Measurements from ENCODE around the gene TMC8. TPM values are rescaled to one million over a fixed set of nuclear protein-coding genes. Genes with fewer than 3 reads are reported as not detected.

Gene TMC8
- polyA plus RNA-seq, 1 of the 3 experiments (the other 2 are of a cell fraction): 0.18 TPM

DNA sequence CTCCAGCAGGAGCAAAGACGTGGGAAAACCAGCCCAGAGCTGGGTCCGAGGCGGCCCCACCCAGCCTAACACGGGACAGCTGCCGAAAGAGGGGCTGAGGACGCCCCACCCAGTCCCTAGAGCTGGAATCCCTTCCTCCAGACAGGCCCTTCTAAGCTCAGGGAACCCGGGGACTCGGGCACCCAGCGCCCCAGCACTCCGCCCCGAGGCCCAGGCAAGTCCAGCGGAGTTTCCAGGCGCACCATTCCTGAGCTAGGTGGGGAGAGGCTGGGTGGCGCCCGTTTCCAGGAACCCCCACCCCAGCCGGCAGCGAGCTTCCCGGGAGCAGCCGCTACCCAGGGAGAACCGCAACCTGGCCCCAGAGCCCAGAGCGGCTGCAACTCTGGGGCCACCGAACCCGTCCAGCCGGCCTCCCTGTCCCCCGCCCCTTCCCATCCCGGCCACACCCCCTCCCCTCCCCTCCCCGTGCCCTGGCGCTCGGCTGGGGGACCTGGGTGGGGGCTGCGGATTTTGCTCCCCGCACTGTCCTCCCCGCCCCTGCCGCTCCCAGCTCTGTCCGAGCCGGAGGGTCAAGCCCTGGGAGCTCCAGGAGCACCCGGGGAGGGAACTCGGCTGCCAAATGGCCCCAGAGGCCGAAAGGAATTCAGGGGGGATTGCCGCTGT lies 2.6 kb upstream of the TMC8 start:
- TF ChIP-seq TAF1 (IDR thresholded peaks at IDR 0.05; ENCODE audit: borderline replicate concordance, low read depth, low read length) (no peak), RFX5 (IDR thresholded peaks at IDR 0.05; ENCODE audit: low read length) (no peak), JUND (IDR thresholded peaks at IDR 0.05) (no peak), SIN3A (IDR thresholded peaks at IDR 0.05; ENCODE audit: borderline replicate concordance, low read depth, low read length) (no peak), NFIC (IDR thresholded peaks at IDR 0.05; ENCODE audit: borderline replicate concordance) (no peak), POLR2AphosphoS5 (IDR thresholded peaks at IDR 0.05; ENCODE audit: low read depth, low read length) (no peak)
- TF ChIP-seq, protein P1, sequence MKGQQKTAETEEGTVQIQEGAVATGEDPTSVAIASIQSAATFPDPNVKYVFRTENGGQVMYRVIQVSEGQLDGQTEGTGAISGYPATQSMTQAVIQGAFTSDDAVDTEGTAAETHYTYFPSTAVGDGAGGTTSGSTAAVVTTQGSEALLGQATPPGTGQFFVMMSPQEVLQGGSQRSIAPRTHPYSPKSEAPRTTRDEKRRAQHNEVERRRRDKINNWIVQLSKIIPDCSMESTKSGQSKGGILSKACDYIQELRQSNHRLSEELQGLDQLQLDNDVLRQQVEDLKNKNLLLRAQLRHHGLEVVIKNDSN (IDR thresholded peaks at IDR 0.05; ENCODE audit: borderline replicate concordance, low read depth): no peak
- TF ChIP-seq, protein P2, sequence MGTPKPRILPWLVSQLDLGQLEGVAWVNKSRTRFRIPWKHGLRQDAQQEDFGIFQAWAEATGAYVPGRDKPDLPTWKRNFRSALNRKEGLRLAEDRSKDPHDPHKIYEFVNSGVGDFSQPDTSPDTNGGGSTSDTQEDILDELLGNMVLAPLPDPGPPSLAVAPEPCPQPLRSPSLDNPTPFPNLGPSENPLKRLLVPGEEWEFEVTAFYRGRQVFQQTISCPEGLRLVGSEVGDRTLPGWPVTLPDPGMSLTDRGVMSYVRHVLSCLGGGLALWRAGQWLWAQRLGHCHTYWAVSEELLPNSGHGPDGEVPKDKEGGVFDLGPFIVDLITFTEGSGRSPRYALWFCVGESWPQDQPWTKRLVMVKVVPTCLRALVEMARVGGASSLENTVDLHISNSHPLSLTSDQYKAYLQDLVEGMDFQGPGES (IDR thresholded peaks at IDR 0.05; ENCODE audit: low read depth, low read length): no peak
- TF ChIP-seq, protein P3, sequence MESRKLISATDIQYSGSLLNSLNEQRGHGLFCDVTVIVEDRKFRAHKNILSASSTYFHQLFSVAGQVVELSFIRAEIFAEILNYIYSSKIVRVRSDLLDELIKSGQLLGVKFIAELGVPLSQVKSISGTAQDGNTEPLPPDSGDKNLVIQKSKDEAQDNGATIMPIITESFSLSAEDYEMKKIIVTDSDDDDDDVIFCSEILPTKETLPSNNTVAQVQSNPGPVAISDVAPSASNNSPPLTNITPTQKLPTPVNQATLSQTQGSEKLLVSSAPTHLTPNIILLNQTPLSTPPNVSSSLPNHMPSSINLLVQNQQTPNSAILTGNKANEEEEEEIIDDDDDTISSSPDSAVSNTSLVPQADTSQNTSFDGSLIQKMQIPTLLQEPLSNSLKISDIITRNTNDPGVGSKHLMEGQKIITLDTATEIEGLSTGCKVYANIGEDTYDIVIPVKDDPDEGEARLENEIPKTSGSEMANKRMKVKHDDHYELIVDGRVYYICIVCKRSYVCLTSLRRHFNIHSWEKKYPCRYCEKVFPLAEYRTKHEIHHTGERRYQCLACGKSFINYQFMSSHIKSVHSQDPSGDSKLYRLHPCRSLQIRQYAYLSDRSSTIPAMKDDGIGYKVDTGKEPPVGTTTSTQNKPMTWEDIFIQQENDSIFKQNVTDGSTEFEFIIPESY (IDR thresholded peaks at IDR 0.05; ENCODE audit: borderline replicate concordance, low read depth): no peak
- CTCF ChIA-PET: interaction anchor here (0.5 to 8.0 kb wide), 14 partner anchors 9 to 297 kb away, joined by 3 to 100 read pairs (median 5); partner anchors contain the start of gene TK1
- H3K27ac ChIP-seq (ENCODE audit: low read depth in 2 of 2, low read length in 1 of 2): no peak overlapping the region; a peak in 1 of 4 replicates
- no peaks in the 10 kb centered on the region for H3K36me3 ChIP-seq (replicated peaks in 1 of 2; ENCODE audit: control insufficient read depth in 1 of 2, insufficient read depth in 2 of 2, low read length in 1 of 2)
- peak overlapping the region; percentile 74 to 75 for H3K4me3 ChIP-seq (ENCODE audit: low read depth in 2 of 2, low read length in 1 of 2)
- H3K27me3 ChIP-seq (ENCODE audit: insufficient read depth): peaks cover 3% of the 10 kb centered on the region
- H3K4me2 ChIP-seq: peak overlapping the region; percentile 100
- H3K9me3 ChIP-seq: no peaks in the 10 kb centered on the region
- DNase-seq: peak; percentile 84
- 54% methylated on average over 10 of the region's 39 CpGs for WGBS (ENCODE audit: low lambda C conversion rate)
- peak overlapping the region; percentile 99 for H2AFZ ChIP-seq (ENCODE audit: low read depth)
- no peaks in the 10 kb centered on the region for H4K20me1 ChIP-seq (ENCODE audit: insufficient read depth)
- no peaks in the 10 kb centered on the region for H3F3A ChIP-seq (replicated peaks; ENCODE audit: insufficient read depth)
- H3K9ac ChIP-seq: peak overlapping the region; percentile 59; the same call in 1 of the 2 replicates
- POLR2A ChIA-PET: interaction anchor here (0.5 kb wide), 1 partner anchor 71 kb away, joined by 5 read pairs; no protein-coding TSS in a partner anchor
- peaks cover 4 to 39% of the 10 kb centered on the region in 2 experiments; a peak in 1 of 4 replicates for H3K4me1 ChIP-seq (ENCODE audit: control insufficient read depth in 1 of 2, insufficient read depth in 2 of 2, low read depth in 1 of 2, low read length in 1 of 2)
- H3K9me2 ChIP-seq: no peaks in the 10 kb centered on the region
- no peaks in the 10 kb centered on the region for H3K79me2 ChIP-seq (ENCODE audit: insufficient read depth)

DNA sequence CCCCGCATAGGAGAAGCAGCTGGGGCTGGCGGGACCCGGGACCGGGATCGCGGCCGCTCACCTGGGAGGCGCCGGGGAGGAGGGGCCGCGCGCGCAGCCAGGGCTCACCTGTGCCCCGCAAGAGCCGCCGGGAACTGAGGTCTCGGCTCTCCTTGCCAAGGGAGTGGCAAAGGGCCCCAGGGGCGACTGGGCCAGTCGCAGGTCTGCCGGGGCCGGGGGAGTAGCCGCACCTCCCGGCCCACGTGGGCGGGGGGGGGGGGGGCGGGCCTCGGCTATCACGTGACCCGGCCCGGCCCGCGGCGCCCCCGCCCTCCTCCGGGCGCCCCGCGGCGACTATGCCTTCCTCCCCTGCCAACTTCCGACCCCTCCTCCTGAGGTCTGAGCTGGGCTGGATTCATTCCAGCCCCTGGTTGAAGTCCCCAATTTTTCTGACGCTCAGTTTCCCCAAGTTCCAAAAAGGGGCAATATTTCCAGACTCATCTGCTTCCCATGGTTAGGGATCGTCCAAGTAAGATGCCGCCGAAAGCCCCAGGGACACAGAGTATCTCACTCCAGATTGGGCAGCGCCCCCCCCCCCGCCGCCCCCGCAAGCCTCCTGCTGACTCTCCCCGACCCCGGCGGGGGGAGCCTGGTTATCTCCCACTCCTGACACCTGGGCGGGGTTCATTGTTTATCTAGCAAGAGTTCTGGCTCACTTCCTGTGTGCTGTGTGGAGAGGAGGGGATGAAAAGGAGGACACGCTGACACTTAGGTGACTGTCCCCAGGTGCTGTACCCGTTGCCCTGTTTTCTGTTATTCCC lies 1.8 kb upstream of the TMC8 start, which contains the start of gene TMC6:
TMC6 (minus strand) TSS at position 205 of the 800 bp plus-strand sequence. CDS start 1,923 bp downstream, outside the sequence.
- H3K27me3 ChIP-seq (ENCODE audit: insufficient read depth): peaks cover 3% of the 10 kb centered on the region
- H2AFZ ChIP-seq (ENCODE audit: low read depth): peak within 1 kb of the TSS; percentile 99
- H3K79me2 ChIP-seq (ENCODE audit: insufficient read depth): no peaks in the 10 kb centered on the region
- DNase-seq: peak; percentile 93
- ChIA-PET POLR2A (no interaction called here), CTCF (interaction anchor here (0.5 to 8.0 kb wide), 10 partner anchors 8 to 297 kb away, joined by 3 to 100 read pairs (median 4); partner anchors contain the start of gene TK1)
- H3K27ac ChIP-seq (ENCODE audit: low read depth in 2 of 2, low read length in 1 of 2): no peak within 1 kb of the TSS; a peak in 1 of 4 replicates
- no peaks in the 10 kb centered on the region for H3K36me3 ChIP-seq (replicated peaks in 1 of 2; ENCODE audit: control insufficient read depth in 1 of 2, insufficient read depth in 2 of 2, low read length in 1 of 2)
- peak within 1 kb of the TSS; percentile 100 for H3K4me2 ChIP-seq
- peaks cover 4 to 39% of the 10 kb centered on the region in 2 experiments; a peak in 1 of 4 replicates for H3K4me1 ChIP-seq (ENCODE audit: control insufficient read depth in 1 of 2, insufficient read depth in 2 of 2, low read depth in 1 of 2, low read length in 1 of 2)
- H4K20me1 ChIP-seq (ENCODE audit: insufficient read depth): no peaks in the 10 kb centered on the region
- H3K9ac ChIP-seq: peak within 1 kb of the TSS; percentile 59; the same call in 1 of the 2 replicates
- no peaks in the 10 kb centered on the region for H3K9me3 ChIP-seq
- H3K4me3 ChIP-seq (ENCODE audit: low read depth in 2 of 2, low read length in 1 of 2): peak within 1 kb of the TSS; percentile 74 to 75
- no peaks in the 10 kb centered on the region for H3K9me2 ChIP-seq
- 27% methylated on average over 12 of the region's 54 CpGs for WGBS (ENCODE audit: low lambda C conversion rate)
- no peaks in the 10 kb centered on the region for H3F3A ChIP-seq (replicated peaks; ENCODE audit: insufficient read depth)
- TF ChIP-seq YY1 (IDR thresholded peaks at IDR 0.05; ENCODE audit: low read depth): no peak
- TF ChIP-seq, protein P4, sequence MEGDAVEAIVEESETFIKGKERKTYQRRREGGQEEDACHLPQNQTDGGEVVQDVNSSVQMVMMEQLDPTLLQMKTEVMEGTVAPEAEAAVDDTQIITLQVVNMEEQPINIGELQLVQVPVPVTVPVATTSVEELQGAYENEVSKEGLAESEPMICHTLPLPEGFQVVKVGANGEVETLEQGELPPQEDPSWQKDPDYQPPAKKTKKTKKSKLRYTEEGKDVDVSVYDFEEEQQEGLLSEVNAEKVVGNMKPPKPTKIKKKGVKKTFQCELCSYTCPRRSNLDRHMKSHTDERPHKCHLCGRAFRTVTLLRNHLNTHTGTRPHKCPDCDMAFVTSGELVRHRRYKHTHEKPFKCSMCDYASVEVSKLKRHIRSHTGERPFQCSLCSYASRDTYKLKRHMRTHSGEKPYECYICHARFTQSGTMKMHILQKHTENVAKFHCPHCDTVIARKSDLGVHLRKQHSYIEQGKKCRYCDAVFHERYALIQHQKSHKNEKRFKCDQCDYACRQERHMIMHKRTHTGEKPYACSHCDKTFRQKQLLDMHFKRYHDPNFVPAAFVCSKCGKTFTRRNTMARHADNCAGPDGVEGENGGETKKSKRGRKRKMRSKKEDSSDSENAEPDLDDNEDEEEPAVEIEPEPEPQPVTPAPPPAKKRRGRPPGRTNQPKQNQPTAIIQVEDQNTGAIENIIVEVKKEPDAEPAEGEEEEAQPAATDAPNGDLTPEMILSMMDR (IDR thresholded peaks at IDR 0.05): no peak
- TF ChIP-seq, protein P2 (IDR thresholded peaks at IDR 0.05; ENCODE audit: low read depth, low read length): no peak
- no peak for TF ChIP-seq TEAD4 (IDR thresholded peaks at IDR 0.05; ENCODE audit: borderline replicate concordance, insufficient read depth)
- TF ChIP-seq CHD2 (IDR thresholded peaks at IDR 0.05; ENCODE audit: low read length, partially characterized antibody): no peak
- TF ChIP-seq, protein P1 (IDR thresholded peaks at IDR 0.05; ENCODE audit: borderline replicate concordance, low read depth): peak; percentile 84
- TF ChIP-seq RCOR1 (IDR thresholded peaks at IDR 0.05; ENCODE audit: low read length): no peak
- no peak for TF ChIP-seq MXI1 (IDR thresholded peaks at IDR 0.05; ENCODE audit: low read depth, low read length)

Data from SK-N-SH (cell line).